HEK293T (cell line): ENCODE measurements around the gene HLA-E.

Experiments
- CTCF ChIA-PET: fragments of 350-600 bp; formaldehyde crosslinking; extraction: SDS; loops from one replicate; lab custom pipeline; 2021; ENCODE audit warnings: antibody characterized with exemption, inconsistent platforms; lab: Yijun Ruan, JAX
- POLR2A ChIA-PET: fragments of 350-600 bp; formaldehyde crosslinking; extraction: SDS; loops from one replicate; lab custom pipeline; 2020; ENCODE audit warnings: antibody characterized with exemption, inconsistent platforms; lab: Yijun Ruan, JAX
- DNase-seq: peaks from one replicate; pipeline ENCODE4 v3.0.0; 2012; ENCODE audit warnings: mixed read lengths; ENCODE audit errors: extremely low spot score
- ARNT ChIP-seq: fragments of 450-650 bp; IDR thresholded peaks from 2 replicates; pipeline ENCODE4 v1.6.1; 2017; ENCODE audit warnings: mild to moderate bottlenecking
- BHLHE40 ChIP-seq: fragments of 450-650 bp; IDR thresholded peaks from 2 replicates; pipeline ENCODE4 v1.6.1; 2016; ENCODE audit warnings: mild to moderate bottlenecking, moderate library complexity, borderline replicate concordance
- CTBP1 ChIP-seq: fragments of 450-650 bp; IDR thresholded peaks from 2 replicates; pipeline ENCODE4 v1.6.1; 2016; ENCODE audit warnings: borderline replicate concordance
- ELF4 ChIP-seq: fragments of 450-650 bp; IDR thresholded peaks from 2 replicates; pipeline ENCODE4 v1.6.1; 2017; ENCODE audit warnings: antibody characterized with exemption
- FOXA1 ChIP-seq: fragments of 450-650 bp; IDR thresholded peaks from 2 replicates; pipeline ENCODE4 v1.6.1; 2016; ENCODE audit warnings: mild to moderate bottlenecking
- FOXK2 ChIP-seq: fragments of 450-650 bp; IDR thresholded peaks from 2 replicates; pipeline ENCODE4 v1.6.1; 2016; ENCODE audit warnings: mild to moderate bottlenecking
- FOXM1 ChIP-seq: fragments of 450-650 bp; IDR thresholded peaks from 2 replicates; pipeline ENCODE4 v1.6.1; 2017; ENCODE audit warnings: mild to moderate bottlenecking, borderline replicate concordance
- HDGF ChIP-seq: fragments of 450-650 bp; IDR thresholded peaks from 2 replicates; pipeline ENCODE4 v1.6.1; 2017; ENCODE audit warnings: antibody characterized with exemption, borderline replicate concordance
- L3MBTL2 ChIP-seq: fragments of 450-650 bp; conservative IDR thresholded peaks from 2 replicates; pipeline ENCODE4 v1.6.1; 2016; ENCODE audit warnings: mild to moderate bottlenecking
- LEF1 ChIP-seq: fragments of 450-650 bp; IDR thresholded peaks from 2 replicates; pipeline ENCODE4 v1.6.1; 2017; ENCODE audit warnings: mild to moderate bottlenecking, borderline replicate concordance
- NFRKB ChIP-seq: fragments of 450-650 bp; IDR thresholded peaks from 2 replicates; pipeline ENCODE4 v1.6.1; 2016; ENCODE audit warnings: mild to moderate bottlenecking, moderate library complexity
- PKNOX1 ChIP-seq: fragments of 450-650 bp; IDR thresholded peaks from 2 replicates; pipeline ENCODE4 v1.6.1; 2016
- SP1 ChIP-seq: fragments of 450-650 bp; IDR thresholded peaks from 2 replicates; pipeline ENCODE4 v1.6.1; 2017
- SUZ12 ChIP-seq: fragments of 450-650 bp; IDR thresholded peaks from 2 replicates; pipeline ENCODE4 v1.6.1; 2016; ENCODE audit warnings: mild to moderate bottlenecking
- TARDBP ChIP-seq: fragments of 450-650 bp; IDR thresholded peaks from 2 replicates; pipeline ENCODE4 v1.6.1; 2016
- ZNF384 ChIP-seq: fragments of 450-650 bp; IDR thresholded peaks from 2 replicates; pipeline ENCODE4 v1.6.1; 2016

HLA-E gene

GRCh38 chr6:30489081-30490025 is at the start of gene HLA-E:
Gene HLA-E, plus strand, starts transcription at chr6:30489509. Its CDS starts 23 bp downstream, at chr6:30489532.
- POLR2A ChIA-PET = interaction anchor here (1.0 kb wide), 2 partner anchors 27 to 43 kb away, joined by 3 to 4 read pairs; no protein-coding TSS in a partner anchor
- CTCF ChIA-PET = interaction anchor here (1.3 kb wide), 1 partner anchor 43 kb away, joined by 4 read pairs; no protein-coding TSS in a partner anchor

GRCh38 chr6:30441171-30441570 is 48.1 kb upstream of the HLA-E start:
- TF ChIP-seq NFRKB (no peak), LEF1 (no peak), TARDBP (no peak), SP1 (no peak), PKNOX1 (no peak), ARNT (no peak), FOXA1 (no peak), SUZ12 (no peak), ZNF384 (no peak), BHLHE40 (no peak), L3MBTL2 (no peak), FOXM1 (no peak), HDGF (no peak), FOXK2 (no peak)
- ChIA-PET CTCF (interaction anchor here (1.8 kb wide), 1 partner anchor 12 kb away, joined by 10 read pairs; no protein-coding TSS in a partner anchor), POLR2A (no interaction called here)
- DNase-seq = no peak

More at GRCh38 chr6:30489081-30490025, at the start of gene HLA-E:
- TF ChIP-seq NFRKB = no peak
- no peak; the same call in 1 of the 2 replicates for TF ChIP-seq L3MBTL2
- TF ChIP-seq BHLHE40 = no peak
- TF ChIP-seq FOXK2 = no peak
- TF ChIP-seq PKNOX1 = no peak
- TF ChIP-seq CTBP1 = no peak
- peak; percentile 56; the same call in 1 of the 2 replicates for TF ChIP-seq ELF4
- no peak for TF ChIP-seq SP1
- peak; percentile 89 for DNase-seq

GRCh38 chr6:30443657-30444450 is 45.5 kb upstream of the HLA-E start:
- POLR2A ChIA-PET = no interaction called here
- no peak for DNase-seq
- TF ChIP-seq CTBP1 (no peak), HDGF (no peak), ARNT (no peak), ELF4 (no peak), PKNOX1 (no peak), FOXM1 (no peak), FOXA1 (no peak), SP1 (no peak), FOXK2 (no peak), LEF1 (no peak), NFRKB (no peak), SUZ12 (no peak), TARDBP (no peak)
- CTCF ChIA-PET = interaction anchor here (0.7 kb wide), 1 partner anchor 14 kb away, joined by 4 read pairs; no protein-coding TSS in a partner anchor

GRCh38 chr6:30444451-30444742 is 44.9 kb upstream of the HLA-E start:
- POLR2A ChIA-PET = no interaction called here
- DNase-seq = no peak
- CTCF ChIA-PET = interaction anchor here (0.7 kb wide), 1 partner anchor 14 kb away, joined by 4 read pairs; no protein-coding TSS in a partner anchor
- TF ChIP-seq PKNOX1 (no peak), FOXK2 (no peak), LEF1 (no peak), ZNF384 (no peak), HDGF (no peak), CTBP1 (no peak), ARNT (no peak), SP1 (no peak), SUZ12 (no peak), BHLHE40 (no peak)

GRCh38 chr6:30446259-30446658 is 43.0 kb upstream of the HLA-E start:
- ChIA-PET POLR2A (no interaction called here), CTCF (no interaction called here)
- TF ChIP-seq HDGF = no peak
- no peak for TF ChIP-seq ELF4
- no peak for TF ChIP-seq CTBP1
- TF ChIP-seq LEF1 = no peak
- TF ChIP-seq BHLHE40 = no peak
- no peak for DNase-seq
